ENCODE results near the gene BTC. TPM values are rescaled to one million over a fixed set of nuclear protein-coding genes. Genes with fewer than 3 reads are reported as not detected.

BTC gene
- total RNA-seq, 1 donor from 2014 or later, result 0.20 TPM

DNA sequence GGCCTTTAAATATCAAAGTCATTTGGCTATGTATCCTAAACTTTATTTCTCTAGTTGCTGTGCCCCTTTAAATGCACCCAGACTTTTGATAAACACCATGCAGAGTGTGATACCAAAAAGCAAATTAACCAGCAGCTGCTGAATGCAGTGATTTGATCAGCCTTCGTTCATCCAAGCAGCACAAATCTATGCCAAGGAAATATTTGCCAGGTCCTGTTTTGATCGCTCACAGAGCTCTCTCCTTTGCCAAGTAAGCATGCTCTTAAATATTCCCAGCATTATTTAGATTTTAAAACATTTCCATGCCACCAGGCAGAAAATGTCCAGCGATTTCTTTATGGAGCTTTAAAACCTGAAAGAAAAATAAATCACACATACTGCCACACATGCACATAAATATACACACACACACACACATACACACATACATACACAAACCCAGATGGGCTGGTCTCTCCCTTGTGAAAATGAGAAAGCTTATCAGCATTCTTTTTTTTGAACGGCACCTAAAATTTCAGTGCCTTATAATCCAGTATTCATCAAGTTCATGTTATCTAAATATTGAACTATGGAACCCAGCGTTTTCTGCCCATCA lies 35.7 kb downstream of the BTC start:
- no peak overlapping the region for H3K9ac ChIP-seq (ENCODE audit: low read length)
- no peaks in the 10 kb centered on the region for H3K27me3 ChIP-seq (ENCODE audit: insufficient read depth, low read length)
- FAIRE-seq, result no peak

DNA sequence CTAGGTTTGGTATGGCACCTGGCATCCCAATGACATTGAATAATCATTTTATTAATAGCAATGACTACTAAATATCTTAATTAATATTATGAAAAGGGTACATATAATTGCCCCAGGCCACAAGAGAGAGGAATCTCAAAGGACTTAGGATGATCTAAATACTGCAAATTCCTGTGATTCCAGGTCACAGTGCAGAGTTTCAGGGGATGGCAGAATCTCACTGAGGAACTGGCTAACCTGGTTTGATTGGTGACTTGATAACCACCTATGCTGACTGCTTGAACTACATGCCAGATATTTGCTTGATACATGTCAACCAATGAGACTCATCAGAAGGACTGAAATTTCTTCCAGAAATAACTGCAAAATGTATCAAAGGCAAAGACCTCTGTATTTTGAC lies 37.2 kb downstream of the BTC start:
- no peaks in the 10 kb centered on the region for H3K27me3 ChIP-seq (ENCODE audit: insufficient read depth, low read length)
- H3K4me3 Mint-ChIP-seq (ENCODE audit: unreplicated experiment), result no peak overlapping the region
- H3K27ac Mint-ChIP-seq (ENCODE audit: unreplicated experiment), result no peak overlapping the region
- no peaks in the 10 kb centered on the region for H3K36me3 Mint-ChIP-seq (ENCODE audit: low read depth, unreplicated experiment)
- DNase-seq (ENCODE audit: low read depth) (no peak), FAIRE-seq (no peak)
- TF ChIP-seq, protein P1, sequence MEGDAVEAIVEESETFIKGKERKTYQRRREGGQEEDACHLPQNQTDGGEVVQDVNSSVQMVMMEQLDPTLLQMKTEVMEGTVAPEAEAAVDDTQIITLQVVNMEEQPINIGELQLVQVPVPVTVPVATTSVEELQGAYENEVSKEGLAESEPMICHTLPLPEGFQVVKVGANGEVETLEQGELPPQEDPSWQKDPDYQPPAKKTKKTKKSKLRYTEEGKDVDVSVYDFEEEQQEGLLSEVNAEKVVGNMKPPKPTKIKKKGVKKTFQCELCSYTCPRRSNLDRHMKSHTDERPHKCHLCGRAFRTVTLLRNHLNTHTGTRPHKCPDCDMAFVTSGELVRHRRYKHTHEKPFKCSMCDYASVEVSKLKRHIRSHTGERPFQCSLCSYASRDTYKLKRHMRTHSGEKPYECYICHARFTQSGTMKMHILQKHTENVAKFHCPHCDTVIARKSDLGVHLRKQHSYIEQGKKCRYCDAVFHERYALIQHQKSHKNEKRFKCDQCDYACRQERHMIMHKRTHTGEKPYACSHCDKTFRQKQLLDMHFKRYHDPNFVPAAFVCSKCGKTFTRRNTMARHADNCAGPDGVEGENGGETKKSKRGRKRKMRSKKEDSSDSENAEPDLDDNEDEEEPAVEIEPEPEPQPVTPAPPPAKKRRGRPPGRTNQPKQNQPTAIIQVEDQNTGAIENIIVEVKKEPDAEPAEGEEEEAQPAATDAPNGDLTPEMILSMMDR (IDR thresholded peaks at IDR 0.05; ENCODE audit: insufficient read depth, low read depth, low read length), result no peak
- TF ChIP-seq EZH2 (IDR thresholded peaks at IDR 0.05; ENCODE audit: insufficient read depth, low read length), result no peak
- no peaks in the 10 kb centered on the region for H3K4me1 ChIP-seq (ENCODE audit: insufficient read depth, low read length)
- H3K27me3 Mint-ChIP-seq (ENCODE audit: low read depth, unreplicated experiment), result peaks cover 4% of the 10 kb centered on the region
- no peaks in the 10 kb centered on the region for H3K9me3 ChIP-seq (ENCODE audit: insufficient read depth, low read depth, low read length)
- no peaks in the 10 kb centered on the region for H3K4me1 Mint-ChIP-seq (ENCODE audit: low read depth, unreplicated experiment)
- no peaks in the 10 kb centered on the region for H3K9me3 Mint-ChIP-seq (ENCODE audit: unreplicated experiment)
- H3K4me3 ChIP-seq (ENCODE audit: insufficient read depth, low read depth, low read length), result no peak overlapping the region
- no peak overlapping the region for H3K27ac ChIP-seq (ENCODE audit: low read depth, low read length)
- no peaks in the 10 kb centered on the region for H3K79me2 ChIP-seq (ENCODE audit: insufficient read depth, low read length)
- no peaks in the 10 kb centered on the region for H4K20me1 ChIP-seq (ENCODE audit: insufficient read depth, low read length)
- no peaks in the 10 kb centered on the region for H3K36me3 ChIP-seq (ENCODE audit: insufficient read depth, low read length)
- H3K9ac ChIP-seq (ENCODE audit: low read length), result no peak overlapping the region
- H3K4me2 ChIP-seq (ENCODE audit: low read length), result no peak overlapping the region
- no peak overlapping the region for H2AFZ ChIP-seq (ENCODE audit: low read depth, low read length)

More for the DNA sequence above, 35.7 kb downstream of the BTC start:
- Histone ChIP-seq H3K4me3 (ENCODE audit: insufficient read depth, low read depth, low read length) (no peak overlapping the region), H3K36me3 (ENCODE audit: insufficient read depth, low read length) (no peaks in the 10 kb centered on the region), H3K4me1 (ENCODE audit: insufficient read depth, low read length) (no peaks in the 10 kb centered on the region), H3K9me3 (ENCODE audit: insufficient read depth, low read depth, low read length) (no peaks in the 10 kb centered on the region), H2AFZ (ENCODE audit: low read depth, low read length) (no peak overlapping the region), H3K27ac (ENCODE audit: low read depth, low read length) (no peak overlapping the region), H3K79me2 (ENCODE audit: insufficient read depth, low read length) (no peaks in the 10 kb centered on the region), H3K4me2 (ENCODE audit: low read length) (no peak overlapping the region), H4K20me1 (ENCODE audit: insufficient read depth, low read length) (no peaks in the 10 kb centered on the region)
- Mint-ChIP-seq H3K4me3 (ENCODE audit: unreplicated experiment) (no peak overlapping the region), H3K4me1 (ENCODE audit: low read depth, unreplicated experiment) (no peaks in the 10 kb centered on the region), H3K27me3 (ENCODE audit: low read depth, unreplicated experiment) (peaks cover 4% of the 10 kb centered on the region), H3K27ac (ENCODE audit: unreplicated experiment) (no peak overlapping the region), H3K36me3 (ENCODE audit: low read depth, unreplicated experiment) (no peaks in the 10 kb centered on the region), H3K9me3 (ENCODE audit: unreplicated experiment) (no peaks in the 10 kb centered on the region)
- no peak for DNase-seq (ENCODE audit: low read depth)
- TF ChIP-seq, protein P1 (IDR thresholded peaks at IDR 0.05; ENCODE audit: insufficient read depth, low read depth, low read length), result no peak
- TF ChIP-seq EZH2 (IDR thresholded peaks at IDR 0.05; ENCODE audit: insufficient read depth, low read length), result no peak

DNA sequence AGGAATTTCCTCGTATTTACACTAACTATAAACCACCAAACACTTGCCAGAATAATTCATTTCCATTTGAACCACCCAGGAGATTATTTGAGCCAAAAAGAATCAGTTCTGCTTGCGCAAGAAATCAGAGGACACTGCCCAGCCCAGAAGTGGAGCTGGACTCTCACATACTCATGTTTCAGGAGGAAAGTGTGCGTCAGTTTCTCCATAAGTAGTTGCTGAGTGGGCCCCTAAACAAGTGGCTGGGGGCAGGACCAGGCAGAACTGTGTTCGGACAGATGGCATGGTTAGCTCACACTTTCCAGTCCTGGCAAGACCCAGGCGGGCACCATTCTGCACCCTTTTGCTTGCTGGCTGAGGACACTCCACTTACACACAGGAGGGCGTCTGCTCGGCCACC lies 38.8 kb downstream of the BTC start:
- Histone ChIP-seq H3K9me3 (ENCODE audit: insufficient read depth, low read depth, low read length) (no peaks in the 10 kb centered on the region), H4K20me1 (ENCODE audit: insufficient read depth, low read length) (no peaks in the 10 kb centered on the region), H3K4me3 (ENCODE audit: insufficient read depth, low read depth, low read length) (no peak overlapping the region), H3K79me2 (ENCODE audit: insufficient read depth, low read length) (no peaks in the 10 kb centered on the region), H3K4me2 (ENCODE audit: low read length) (no peak overlapping the region), H3K36me3 (ENCODE audit: insufficient read depth, low read length) (no peaks in the 10 kb centered on the region), H2AFZ (ENCODE audit: low read depth, low read length) (no peak overlapping the region), H3K27ac (ENCODE audit: low read depth, low read length) (no peak overlapping the region), H3K9ac (ENCODE audit: low read length) (no peak overlapping the region), H3K4me1 (ENCODE audit: insufficient read depth, low read length) (no peaks in the 10 kb centered on the region), H3K27me3 (ENCODE audit: insufficient read depth, low read length) (no peaks in the 10 kb centered on the region)
- no peaks in the 10 kb centered on the region for H3K36me3 Mint-ChIP-seq (ENCODE audit: low read depth, unreplicated experiment)
- no peaks in the 10 kb centered on the region for H3K9me3 Mint-ChIP-seq (ENCODE audit: unreplicated experiment)
- DNase-seq (ENCODE audit: low read depth) (no peak), FAIRE-seq (no peak)
- no peaks in the 10 kb centered on the region for H3K4me1 Mint-ChIP-seq (ENCODE audit: low read depth, unreplicated experiment)
- H3K27ac Mint-ChIP-seq (ENCODE audit: unreplicated experiment), result no peak overlapping the region
- H3K4me3 Mint-ChIP-seq (ENCODE audit: unreplicated experiment), result no peak overlapping the region
- no peak for TF ChIP-seq EZH2 (IDR thresholded peaks at IDR 0.05; ENCODE audit: insufficient read depth, low read length)
- TF ChIP-seq, protein P1 (IDR thresholded peaks at IDR 0.05; ENCODE audit: insufficient read depth, low read depth, low read length), result no peak
- H3K27me3 Mint-ChIP-seq (ENCODE audit: low read depth, unreplicated experiment), result peaks cover 4% of the 10 kb centered on the region

Data from astrocyte (in vitro differentiated cells and primary cell).